ENCODE data around the gene GDPD3. TPM values are rescaled to one million over a fixed set of nuclear protein-coding genes. Genes with fewer than 3 reads are reported as not detected.

The GDPD3 gene
- total and polyA plus RNA-seq, 2 of the 13 experiments (the other 11 are each of a cell fraction or from before 2014, with no cell fraction given), result 18.7 to 20.6 TPM

DNA sequence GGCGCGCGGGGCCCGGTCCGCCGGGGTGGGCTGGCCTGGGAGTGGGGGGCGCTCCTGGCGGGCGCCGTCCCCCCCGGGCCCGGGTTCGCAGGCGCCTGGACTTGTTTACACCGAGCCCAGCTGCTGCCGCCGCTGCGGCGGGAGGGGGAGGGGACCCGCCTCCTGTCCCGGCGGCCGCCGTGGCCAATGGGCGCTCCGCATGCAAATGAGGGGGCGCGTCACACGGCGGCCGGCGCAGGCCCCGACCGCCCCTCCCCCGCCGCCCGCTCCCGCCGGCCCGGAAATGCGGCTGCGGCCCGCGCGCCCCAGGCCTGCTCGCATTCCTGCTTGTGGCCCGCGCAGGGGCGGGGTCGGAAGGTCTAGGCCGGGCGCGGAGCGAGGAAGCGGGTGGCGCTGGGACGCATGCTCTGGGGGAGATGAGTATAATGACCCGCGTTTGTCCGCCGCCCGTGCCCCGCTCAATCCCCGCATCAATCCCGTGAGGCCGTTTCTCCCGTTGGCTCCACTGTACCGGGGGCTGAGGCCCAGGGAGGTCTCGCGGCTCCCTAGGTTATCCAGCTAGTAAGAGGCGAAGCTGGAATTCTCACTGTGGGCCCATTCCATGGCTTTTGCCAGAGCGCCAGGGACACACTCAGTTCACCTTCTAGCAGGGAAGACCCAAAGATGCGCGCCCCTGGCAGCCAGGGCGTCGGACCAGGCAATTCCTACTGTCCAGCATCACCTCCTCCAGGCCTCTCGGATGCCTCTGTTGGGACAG, 17.1 kb downstream of the GDPD3 start, which contains the start of gene YPEL3 (continued):
- TF ChIP-seq, protein P1, sequence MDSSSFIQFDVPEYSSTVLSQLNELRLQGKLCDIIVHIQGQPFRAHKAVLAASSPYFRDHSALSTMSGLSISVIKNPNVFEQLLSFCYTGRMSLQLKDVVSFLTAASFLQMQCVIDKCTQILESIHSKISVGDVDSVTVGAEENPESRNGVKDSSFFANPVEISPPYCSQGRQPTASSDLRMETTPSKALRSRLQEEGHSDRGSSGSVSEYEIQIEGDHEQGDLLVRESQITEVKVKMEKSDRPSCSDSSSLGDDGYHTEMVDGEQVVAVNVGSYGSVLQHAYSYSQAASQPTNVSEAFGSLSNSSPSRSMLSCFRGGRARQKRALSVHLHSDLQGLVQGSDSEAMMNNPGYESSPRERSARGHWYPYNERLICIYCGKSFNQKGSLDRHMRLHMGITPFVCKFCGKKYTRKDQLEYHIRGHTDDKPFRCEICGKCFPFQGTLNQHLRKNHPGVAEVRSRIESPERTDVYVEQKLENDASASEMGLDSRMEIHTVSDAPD (CRISPR knock-in tag; IDR thresholded peaks at IDR 0.05), result no peak; the same call in 1 of the 2 replicates
- TF ChIP-seq FLYWCH1 (CRISPR knock-in tag; IDR thresholded peaks at IDR 0.05) (no peak), REPIN1 (CRISPR knock-in tag; IDR thresholded peaks at IDR 0.05; ENCODE audit: borderline replicate concordance, low read depth) (peak; percentile 77), PAWR (CRISPR knock-in tag; IDR thresholded peaks at IDR 0.05; ENCODE audit: borderline replicate concordance) (no peak), CBFB (CRISPR knock-in tag; IDR thresholded peaks at IDR 0.05) (peak; percentile 94), ATF1 (CRISPR knock-in tag; IDR thresholded peaks at IDR 0.05) (no peak), ZNF30 (CRISPR knock-in tag; IDR thresholded peaks at IDR 0.05) (no peak), SRY (CRISPR knock-in tag; IDR thresholded peaks at IDR 0.05) (peak; percentile 80; the same call in 1 of the 2 replicates), ARID5B (CRISPR knock-in tag; IDR thresholded peaks at IDR 0.05) (peak; percentile 59; the same call in 1 of the 2 replicates), ZFY (CRISPR knock-in tag; IDR thresholded peaks at IDR 0.05) (peak; percentile 93), ATRX (CRISPR knock-in tag; IDR thresholded peaks at IDR 0.05; ENCODE audit: borderline replicate concordance) (no peak), GLMP (CRISPR knock-in tag; IDR thresholded peaks at IDR 0.05; ENCODE audit: borderline replicate concordance) (no peak), ZFP82 (CRISPR knock-in tag; IDR thresholded peaks at IDR 0.05; ENCODE audit: borderline replicate concordance) (no peak), JUND (CRISPR knock-in tag; IDR thresholded peaks at IDR 0.05) (no peak), IRF2 (CRISPR knock-in tag; IDR thresholded peaks at IDR 0.05) (peak; percentile 70), ZBTB33 (CRISPR knock-in tag; IDR thresholded peaks at IDR 0.05) (peak; percentile 93), GATAD2A (CRISPR knock-in tag; IDR thresholded peaks at IDR 0.05) (no peak; the same call in 1 of the 2 replicates), XRCC5 (optimal IDR thresholded peaks at IDR 0.05; ENCODE audit: low read length) (no peak), MATR3 (CRISPR knock-in tag; IDR thresholded peaks at IDR 0.05) (no peak)
- TF ChIP-seq, protein P2, sequence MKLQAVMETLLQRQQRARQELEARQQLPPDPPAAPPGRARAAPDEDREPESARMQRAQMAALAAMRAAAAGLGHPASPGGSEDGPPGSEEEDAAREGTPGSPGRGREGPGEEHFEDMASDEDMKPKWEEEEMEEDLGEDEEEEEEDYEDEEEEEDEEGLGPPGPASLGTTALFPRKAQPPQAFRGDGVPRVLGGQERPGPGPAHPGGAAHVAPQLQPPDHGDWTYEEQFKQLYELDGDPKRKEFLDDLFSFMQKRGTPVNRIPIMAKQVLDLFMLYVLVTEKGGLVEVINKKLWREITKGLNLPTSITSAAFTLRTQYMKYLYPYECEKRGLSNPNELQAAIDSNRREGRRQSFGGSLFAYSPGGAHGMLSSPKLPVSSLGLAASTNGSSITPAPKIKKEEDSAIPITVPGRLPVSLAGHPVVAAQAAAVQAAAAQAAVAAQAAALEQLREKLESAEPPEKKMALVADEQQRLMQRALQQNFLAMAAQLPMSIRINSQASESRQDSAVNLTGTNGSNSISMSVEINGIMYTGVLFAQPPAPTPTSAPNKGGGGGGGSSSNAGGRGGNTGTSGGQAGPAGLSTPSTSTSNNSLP (IDR thresholded peaks at IDR 0.05; ENCODE audit: low read depth, low read length), result no peak

Measured in HepG2 (cell line).